HG03571 (cell line): ENCODE measurements around the gene DPP6.

Source experiments
- ATAC-seq: cut with Tn5 transposase; IDR thresholded peaks from one replicate; pipeline ENCODE4 v1.9.1; 2021; ENCODE audit not compliant: unreplicated experiment

Gene DPP6

DNA sequence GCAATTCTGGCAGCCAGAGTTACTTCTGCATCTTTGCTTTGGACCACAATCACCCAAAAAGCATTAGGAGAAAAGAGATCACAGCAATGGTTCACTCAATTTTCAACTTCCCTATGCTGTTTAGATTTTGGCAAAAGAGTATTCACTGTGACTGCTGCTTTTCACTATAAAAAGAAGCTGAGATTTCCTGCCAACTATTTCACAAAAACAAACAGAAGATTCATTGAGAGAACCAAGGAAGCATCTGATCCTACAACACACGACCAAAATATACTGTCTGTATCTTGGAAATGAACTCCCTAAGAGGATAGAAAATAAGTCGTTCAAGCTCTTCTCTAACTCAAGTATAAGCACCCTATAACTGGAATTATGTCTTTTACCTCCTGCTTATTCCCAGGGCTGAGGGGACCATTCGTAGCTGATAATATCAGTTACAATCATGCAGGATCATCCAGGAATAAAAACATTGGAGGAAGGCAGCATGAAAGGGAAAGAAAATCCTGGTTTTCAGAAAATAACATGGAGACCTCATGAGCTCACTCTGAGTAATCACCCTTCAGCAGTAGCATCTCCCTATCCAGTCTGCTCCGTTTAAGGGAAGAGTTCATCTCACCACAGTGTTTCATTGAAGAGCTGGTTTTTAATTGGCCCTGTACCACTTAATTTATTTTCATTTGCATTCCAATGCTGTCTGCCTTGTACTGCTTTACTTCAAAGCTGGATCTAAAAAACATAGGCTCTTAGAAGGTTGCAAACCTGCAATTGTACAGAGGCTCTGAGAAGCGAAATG, 694.6 kb downstream of the DPP6 start:
- ATAC-seq = no peak

DNA sequence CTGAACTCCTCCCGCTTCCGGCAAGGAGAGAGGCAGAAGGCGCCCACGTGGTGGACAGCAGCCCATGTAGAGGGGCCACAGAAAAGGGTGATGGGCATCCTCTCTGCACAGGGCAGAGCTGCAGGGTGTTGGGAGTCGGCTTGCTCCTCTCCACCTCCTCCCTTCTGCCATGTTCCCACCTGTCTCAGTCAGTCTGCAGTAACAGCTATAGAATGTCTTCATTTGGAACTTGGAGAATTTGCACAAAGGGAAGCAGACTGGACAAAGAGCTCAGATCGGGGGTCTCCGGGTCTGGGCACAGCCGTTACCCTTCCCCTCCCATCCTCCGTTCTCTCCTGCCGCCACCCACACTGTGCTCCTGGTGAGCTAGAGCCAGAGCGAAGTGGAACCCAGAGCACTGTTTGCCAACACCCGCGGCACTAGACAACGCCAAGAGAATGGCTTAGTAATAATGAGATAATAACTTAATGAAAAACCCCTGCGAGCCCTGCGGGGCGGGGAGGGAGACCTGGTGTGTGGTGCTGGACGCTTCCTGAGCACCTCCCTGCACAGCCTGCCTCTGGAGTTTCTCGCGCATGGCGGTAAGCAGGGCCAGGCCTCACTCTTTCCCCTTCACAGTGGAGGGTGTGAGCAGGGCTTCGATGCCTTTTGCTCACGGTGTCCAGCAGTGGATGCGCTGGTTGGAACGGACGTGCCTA, 696.0 kb downstream of the DPP6 start:
- ATAC-seq = no peak

DNA sequence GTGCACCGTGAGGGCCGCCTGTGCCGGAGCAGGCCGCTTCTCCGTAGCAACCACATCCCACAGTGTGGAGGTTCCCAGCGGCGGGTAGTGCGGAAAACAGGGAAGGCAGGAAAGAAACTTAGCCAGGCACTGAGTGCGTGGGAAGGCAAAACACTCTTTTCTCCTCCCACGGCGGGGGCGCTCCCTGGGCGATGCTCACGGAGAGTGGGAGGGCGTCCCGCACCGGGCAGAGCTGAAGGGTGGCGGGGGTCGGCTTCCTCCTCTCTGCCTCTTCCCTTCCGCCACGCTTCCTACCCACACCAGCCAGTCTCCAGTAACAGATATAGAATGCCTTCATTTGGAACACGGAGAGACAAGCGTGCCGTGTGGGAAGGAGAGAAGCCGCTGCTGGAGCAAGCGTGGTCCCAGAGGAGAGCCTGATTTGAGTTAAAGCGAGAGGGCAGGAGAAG, 698.2 kb downstream of the DPP6 start:
- ATAC-seq = no peak

DNA sequence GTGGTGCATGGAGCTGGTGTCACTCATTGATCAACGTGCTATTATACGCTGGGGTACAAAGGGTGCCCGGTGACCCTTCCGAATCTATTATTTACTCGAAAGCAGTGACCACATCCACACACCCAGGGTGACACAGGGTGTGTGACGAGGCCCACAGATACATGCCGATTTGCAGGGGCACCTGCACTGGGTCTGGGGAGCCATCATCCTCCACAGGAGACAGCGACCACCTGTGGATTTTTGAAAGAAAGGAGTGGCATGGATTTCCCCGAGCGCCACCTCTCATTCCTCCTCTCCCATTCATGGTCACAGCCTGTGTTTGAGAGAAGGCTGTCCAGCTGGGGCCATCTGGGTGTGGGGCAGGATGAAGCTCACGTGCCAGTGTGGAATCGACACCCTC, 701.0 kb downstream of the DPP6 start:
- ATAC-seq = no peak

DNA sequence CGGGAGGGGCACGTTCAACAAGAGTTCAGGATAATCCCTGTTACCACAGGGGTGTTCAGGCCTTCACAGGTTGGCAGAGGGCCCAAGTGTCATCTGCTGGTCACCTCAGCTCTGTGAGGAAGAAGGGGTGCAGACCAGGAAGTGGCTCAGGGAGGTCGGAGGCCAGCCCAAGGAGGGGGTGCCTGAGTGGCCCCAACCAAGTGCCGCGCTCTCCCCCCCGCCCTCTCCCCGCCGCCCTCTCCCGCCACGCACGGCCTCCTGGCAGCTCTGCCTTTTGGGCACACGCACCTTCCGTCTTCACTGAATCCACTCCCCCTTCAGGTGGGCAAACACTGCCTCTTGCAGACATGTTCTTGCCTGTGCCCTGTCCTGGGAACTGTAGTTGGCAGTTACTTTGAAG, 705.6 kb downstream of the DPP6 start:
- ATAC-seq = no peak

DNA sequence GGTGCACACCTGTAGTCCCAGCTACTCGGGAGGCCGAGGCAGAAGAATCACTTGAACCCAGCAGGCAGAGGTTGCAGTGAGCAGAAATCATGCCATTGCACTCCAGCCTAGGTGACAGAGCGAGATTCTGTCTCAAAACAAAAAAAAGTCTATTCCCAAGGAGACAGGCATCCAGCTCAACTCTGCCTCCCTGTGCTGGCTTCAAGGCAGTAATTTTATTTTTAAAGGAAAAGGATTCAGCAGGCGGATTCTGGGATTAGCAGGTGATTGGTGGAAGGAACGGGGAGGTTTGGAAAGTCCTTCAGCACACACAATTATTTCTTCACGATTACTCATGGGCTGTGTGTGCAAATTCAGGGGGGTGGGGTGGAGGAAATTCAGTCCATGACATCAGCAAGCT, 707.8 kb downstream of the DPP6 start:
- ATAC-seq = no peak

DNA sequence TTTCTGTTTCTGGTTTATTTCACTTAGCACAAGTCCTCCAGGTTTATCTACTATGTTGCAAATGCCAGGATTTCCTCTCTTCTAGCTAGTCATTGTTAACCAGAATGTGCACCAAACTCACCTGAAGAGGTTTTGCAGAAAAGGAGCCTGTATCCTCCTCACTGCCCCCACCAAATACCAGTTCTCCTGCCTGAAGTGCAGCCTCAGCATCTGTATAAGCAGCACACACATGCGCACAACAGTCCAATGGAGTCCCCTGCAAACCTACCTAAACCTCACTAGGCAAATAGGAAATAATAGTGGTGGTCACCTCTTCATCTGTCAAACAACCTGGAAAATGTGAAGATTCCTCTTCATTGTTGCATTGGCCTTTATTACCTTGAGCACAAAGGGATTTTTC, 712.9 kb downstream of the DPP6 start:
- ATAC-seq = no peak

DNA sequence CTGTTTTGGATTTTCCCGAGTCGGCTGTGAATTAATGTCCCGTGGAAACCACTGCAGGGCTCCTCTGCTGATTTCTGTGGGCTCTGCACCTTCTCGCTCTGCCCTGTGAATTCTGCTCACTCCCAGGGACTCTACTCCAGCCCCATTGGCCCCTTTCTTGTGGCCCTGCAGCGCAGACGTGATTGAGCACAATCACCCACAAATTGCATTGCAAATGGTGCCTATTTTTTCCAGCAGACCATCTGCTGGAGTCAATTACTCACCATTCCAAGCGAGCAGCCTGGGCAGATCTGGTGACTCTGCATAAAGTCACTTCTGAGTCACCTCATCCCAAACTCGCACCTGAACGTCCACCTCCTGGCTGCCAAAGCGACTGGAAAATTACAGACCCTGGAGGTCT, 714.9 kb downstream of the DPP6 start:
- no peak for ATAC-seq

DNA sequence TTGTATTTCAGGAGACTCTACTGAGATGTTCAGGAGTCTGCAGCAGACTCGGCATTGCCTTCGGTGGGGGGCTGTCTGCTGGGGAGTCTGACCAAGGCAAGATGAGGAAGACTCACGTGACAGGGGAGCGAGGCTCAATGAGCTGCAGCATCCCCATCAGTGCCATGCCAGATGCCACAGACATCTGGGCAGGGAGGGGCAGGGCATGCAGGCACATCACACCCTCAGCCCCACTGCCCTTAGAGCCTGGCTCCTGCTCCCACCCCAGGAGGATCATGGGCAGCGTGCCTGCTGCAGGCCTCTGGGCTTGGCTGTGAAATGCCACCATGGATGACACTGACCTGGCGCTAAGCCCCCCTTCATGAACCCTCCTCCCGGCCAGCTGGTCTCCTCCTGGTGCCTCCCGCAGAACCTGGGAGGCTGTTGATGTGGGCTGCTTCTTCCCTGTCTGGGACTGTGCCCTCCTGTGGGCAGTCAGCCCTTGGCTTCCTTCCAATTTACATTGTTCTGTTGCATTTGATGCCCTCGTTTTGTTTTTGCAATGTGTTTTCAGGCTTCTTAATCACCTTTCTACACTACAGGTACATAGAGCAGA, 715.7 kb downstream of the DPP6 start:
- ATAC-seq = no peak

DNA sequence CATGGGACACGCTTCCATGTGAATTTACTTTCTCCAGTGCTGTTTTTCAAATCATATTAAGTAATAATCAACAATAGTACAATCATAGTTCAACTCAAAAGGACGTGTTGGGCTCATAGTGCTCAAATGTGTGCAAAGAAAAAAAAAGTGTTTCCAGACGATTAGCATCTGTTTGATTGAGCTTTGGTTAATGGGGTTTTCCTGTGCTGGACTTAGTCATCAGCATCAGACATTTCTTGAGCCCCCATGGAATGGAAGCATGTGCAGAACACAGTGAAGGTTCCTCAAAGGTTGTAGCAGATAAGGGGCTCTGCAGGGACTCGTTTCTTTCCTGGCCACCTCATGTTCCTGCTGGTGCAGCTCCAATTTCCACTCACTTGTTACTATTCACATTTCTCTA, 716.8 kb downstream of the DPP6 start:
- no peak for ATAC-seq

DNA sequence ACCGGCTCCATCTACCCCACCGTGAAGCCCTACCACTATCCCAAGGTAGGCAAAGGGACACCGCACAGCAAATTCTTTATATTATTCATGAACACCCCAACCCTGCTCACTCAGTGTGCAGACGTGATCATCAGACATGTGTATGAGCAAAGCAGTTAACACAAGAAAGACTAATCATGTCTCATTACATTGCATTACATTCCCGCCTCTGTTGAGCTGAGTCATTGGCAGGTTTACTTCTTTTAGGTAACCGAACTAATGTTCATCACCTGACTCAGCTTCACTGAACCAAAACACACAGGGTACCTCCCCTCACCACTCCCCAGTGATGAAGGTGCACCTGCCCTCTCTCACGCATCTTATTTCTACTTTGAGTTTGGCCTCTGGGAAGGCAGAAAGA, 717.3 kb downstream of the DPP6 start:
- no peak for ATAC-seq

DNA sequence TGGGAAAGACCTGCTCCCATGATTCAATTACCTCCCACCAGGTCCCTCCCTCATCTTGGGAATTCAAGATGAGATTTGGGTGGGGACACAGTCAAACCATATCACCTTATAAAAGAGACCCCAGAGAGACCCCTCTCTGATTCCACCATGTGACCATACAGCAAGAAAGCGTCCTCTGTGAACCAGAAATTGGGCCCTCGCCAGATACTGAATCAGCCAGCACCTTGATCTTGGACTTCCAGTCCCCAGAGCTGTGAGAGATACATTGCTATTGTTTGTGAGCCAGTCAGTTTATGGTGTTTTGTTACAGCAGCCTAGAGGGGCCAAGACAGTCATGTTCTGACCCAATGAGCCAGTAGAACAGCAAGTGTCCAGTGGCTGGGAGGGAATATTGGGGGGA, 718.2 kb downstream of the DPP6 start:
- no peak for ATAC-seq

DNA sequence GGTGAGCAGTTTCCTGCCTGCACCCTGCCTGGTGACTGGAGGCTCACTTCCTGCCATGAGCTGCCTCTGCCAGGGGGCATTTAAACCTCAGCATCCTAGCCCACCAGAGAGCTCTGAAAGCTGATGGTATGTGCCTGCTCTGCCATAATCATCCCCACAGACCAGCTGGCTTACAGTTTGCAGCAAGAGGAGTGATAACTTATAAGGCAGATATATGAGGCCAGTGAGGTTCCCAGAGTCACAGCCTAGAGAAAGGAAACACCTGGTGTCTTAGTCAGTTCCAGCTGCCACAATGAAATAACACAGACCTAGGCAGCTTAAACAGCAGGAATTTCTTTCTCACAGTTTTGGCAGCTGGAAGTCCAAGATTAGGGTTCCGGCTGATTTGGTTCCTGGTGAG, 718.8 kb downstream of the DPP6 start:
- ATAC-seq = no peak

DNA sequence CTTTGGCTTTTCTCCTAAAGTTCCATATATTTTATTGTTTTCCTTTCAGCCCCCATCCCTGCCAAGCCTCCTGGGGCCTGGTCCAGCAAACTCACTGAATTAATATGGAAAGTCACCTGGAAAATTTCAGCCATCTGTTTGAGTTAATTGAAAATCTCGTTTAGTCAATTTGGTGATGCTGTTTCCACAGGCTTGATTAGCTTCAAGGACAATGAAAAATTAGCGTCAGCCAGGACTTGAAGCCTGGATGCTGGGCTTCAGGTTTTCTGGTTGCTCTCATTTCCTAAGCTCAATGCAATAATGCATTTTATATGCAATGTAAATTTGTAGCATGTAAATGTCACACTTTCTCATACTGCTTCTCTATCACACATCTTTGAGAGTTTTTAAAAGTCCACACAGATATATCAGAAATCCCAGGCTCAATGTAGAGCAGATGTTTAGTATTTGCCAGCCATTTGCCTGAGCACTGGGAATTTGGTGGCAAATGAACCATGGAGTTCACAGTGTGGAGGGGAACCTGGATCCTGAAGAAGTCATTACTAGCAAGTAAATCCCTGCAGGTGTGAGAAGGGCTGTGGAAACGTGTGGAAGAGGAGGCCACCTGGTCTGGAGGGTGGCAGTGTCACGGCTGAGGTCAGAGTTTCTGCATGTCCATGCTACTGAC, 722.2 kb downstream of the DPP6 start:
- ATAC-seq = no peak

DNA sequence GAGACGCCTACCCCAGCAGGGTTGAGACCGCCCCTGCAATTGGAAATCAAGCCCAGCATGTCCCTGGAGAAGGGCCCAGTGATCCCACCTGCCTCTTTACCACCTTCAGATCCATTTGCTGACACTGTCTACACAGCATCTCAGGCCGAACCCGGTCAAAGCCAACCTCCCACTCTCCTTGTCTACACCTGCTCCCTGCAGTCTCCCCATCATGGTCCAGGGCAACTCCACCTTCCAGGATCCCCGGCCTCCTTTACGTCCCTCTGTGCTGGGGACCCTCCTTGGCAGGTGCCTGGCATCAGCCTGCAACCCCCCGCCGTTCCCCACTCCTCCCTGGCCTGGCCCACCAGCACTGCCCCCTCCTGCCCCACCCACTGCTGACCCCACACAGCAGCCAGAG, 723.5 kb downstream of the DPP6 start:
- no peak for ATAC-seq

DNA sequence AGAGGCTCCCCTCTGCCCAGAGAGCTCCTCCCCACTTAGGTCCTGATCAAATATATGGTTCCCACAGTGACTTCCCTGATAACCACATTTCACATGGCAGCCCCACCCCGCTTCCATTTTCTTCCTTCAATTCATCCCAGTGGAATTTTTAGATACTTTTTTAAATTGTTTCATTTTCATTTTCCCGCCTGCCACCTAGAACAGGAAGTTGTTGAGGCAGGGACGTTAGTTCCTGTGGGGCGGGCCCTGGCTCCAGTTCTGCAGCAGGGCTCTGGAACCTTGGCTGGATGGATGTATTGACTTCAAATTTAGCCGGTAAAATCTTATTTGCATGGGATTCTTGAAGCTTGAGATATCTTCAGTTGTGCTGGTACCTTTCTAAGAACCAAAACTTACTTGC, 724.2 kb downstream of the DPP6 start:
- ATAC-seq = no peak

DNA sequence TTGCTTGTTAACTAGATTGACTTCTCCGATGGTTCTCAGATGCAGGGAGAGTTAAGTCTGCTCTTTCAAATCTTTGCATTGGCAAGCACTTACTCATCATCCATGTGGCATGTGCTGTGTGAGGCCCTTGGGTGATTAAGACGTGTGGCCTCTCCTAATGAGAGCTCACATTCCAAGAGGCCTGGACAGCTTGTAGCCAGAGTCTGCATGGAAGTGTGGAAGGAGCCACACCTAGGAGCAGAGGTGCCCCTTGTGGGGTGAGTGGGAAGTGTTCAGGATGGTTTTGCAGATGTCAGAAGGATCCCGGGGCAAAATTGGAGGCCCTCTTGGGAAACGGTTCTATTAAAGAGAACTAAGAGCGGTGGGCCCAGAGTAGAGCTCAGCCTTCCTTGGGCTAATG, 724.8 kb downstream of the DPP6 start:
- no peak for ATAC-seq

DNA sequence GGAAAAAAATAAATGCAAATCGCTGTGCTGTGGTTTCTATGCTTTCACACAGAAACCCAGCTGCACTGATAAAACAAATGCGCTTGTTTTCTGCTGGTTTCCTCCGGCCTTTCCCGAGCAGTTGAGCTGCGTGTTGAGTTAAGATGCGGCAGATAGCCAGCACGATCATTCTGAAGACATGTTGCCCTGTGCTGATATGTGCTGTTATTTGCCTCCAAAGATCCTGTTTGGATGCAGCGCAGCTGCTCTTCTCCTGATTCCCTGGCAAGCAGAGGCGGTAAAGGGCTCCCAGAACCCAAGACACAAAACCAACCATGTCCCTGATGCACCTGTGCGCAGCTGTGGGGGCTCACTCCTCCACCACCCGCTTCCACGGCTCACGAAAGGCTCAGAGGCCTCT, 725.3 kb downstream of the DPP6 start:
- ATAC-seq = no peak

DNA sequence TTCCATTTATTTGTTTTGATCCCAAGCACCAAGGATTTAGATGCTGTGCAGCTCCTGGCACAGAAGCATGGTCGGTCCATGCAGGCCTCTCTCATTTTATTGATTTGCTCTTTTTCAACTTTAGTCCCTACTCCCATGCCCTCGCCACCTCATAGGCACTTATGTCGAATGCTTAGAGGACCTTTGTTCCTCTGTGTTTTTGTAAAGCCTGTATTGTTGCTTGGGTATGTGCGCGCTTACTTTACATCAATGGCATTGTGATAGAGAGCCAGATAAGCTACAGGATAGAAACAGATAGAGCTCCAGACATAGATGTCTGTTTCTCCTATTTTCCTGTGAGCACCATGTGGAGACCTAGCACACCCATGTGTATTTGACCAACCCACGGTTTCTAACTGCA, 725.7 kb downstream of the DPP6 start:
- ATAC-seq = no peak

DNA sequence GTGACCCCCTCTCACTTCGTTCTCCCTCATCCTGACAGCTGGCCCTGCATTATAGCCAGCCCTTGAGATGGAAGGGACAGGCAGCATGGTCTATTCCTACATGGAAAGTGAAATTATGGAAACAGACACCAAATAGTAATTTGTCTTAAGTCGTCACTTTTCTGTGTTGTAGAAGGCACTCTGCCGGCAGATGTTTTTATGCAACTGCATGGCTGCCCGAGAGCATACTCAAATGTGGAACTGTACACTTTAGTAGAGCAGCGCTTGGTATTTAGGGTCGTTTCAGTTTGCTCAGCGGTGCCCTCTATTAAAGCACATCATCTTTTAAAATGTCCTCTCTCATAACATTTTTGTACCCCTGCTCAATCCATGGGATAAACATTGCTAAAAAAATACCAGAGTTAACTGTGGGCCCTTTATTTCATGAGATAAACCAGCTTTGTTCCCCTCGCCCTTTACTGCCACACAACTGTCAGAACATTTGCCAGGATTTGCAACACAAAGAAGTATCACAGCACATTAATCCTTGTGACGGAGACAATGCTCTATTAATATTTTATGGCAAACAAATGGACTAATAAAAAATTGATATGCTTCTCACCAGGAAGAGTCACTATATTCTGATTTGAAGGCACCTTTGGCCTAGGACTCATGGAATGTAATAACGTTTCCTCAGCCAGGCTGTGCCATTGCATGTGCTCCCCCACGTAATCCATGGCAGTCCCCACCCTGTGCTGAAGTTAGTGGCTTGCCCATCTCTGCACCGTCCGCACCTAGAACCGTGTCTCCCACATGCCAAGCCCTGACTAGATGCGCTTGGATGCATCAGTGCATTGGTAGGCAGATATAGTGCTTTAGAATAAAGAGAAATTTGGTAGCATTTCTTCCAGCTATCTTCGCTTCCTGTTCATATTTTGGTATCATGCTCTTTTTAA, 729.4 kb downstream of the DPP6 start:
- ATAC-seq = no peak
